ENCODE results near the gene NQO2.
A peak's percentile ranks its signal among the peaks of the same experiment; 100 is the strongest.
"Not testable (repeated sequence)": the region's sequence is repeated elsewhere in the genome, so short reads cannot be mapped to it uniquely, and the experiment has no call there.

NQO2 gene

GRCh38 chr6:2990932-2991506 is 8.7 kb upstream of the NQO2 start:
- DNase-seq (ENCODE audit: low spot score): no peak
- no peak for TF ChIP-seq CTCF (IDR thresholded peaks at IDR 0.05; ENCODE audit: extremely low read depth, missing control alignments)

GRCh38 chr6:2992330-2992979 is 7.2 kb upstream of the NQO2 start:
- TF ChIP-seq CTCF (IDR thresholded peaks at IDR 0.05; ENCODE audit: extremely low read depth, missing control alignments): no peak
- DNase-seq (ENCODE audit: low spot score): no peak

- no peak for TF ChIP-seq CTCF (IDR thresholded peaks at IDR 0.05; ENCODE audit: extremely low read depth, missing control alignments)
- DNase-seq (ENCODE audit: low spot score): no peak
Measured at GRCh38 chr6:2993755-2994317, 5.9 kb upstream of the NQO2 start.

GRCh38 chr6:2998249-2998997 is 1.3 kb upstream of the NQO2 start:
- not testable (repeated sequence) for DNase-seq (ENCODE audit: low spot score)

GRCh38 chr6:2998998-2999617 is 586 bp upstream of the NQO2 start:
- DNase-seq (ENCODE audit: low spot score): no peak
- no peak for TF ChIP-seq CTCF (IDR thresholded peaks at IDR 0.05; ENCODE audit: extremely low read depth, missing control alignments)

GRCh38 chr6:3001146-3001772 is 1.6 kb downstream of the NQO2 start:
- TF ChIP-seq CTCF (IDR thresholded peaks at IDR 0.05; ENCODE audit: extremely low read depth, missing control alignments): no peak
- DNase-seq (ENCODE audit: low spot score): no peak

- DNase-seq (ENCODE audit: low spot score): peak; percentile 73
- peak; percentile 51 for TF ChIP-seq CTCF (IDR thresholded peaks at IDR 0.05; ENCODE audit: extremely low read depth, missing control alignments)
Measured at GRCh38 chr6:3001773-3002293, 2.1 kb downstream of the NQO2 start.

- DNase-seq (ENCODE audit: low spot score): not testable (repeated sequence)
Measured at GRCh38 chr6:3003226-3003625, 3.5 kb downstream of the NQO2 start.
